BLaER1 (cell line): Measurements from ENCODE around the gene NSMCE4A.
"Not testable (repeated sequence)": the region's sequence is repeated elsewhere in the genome, so short reads cannot be mapped to it uniquely, and the experiment has no call there.

Experiments
- H3K27ac ChIP-seq: shearing (Covaris generic); formaldehyde crosslinking; 2 replicates; pipeline ENCODE4 v1.8.1; 2022
- H3K27me3 ChIP-seq: shearing (Covaris generic); formaldehyde crosslinking; 2 replicates; pipeline ENCODE4 v1.8.1; 2022
- H3K36me3 ChIP-seq: shearing (Covaris generic); formaldehyde crosslinking; 2 replicates; pipeline ENCODE4 v1.8.1; 2022
- H3K4me1 ChIP-seq: shearing (Covaris generic); formaldehyde crosslinking; 2 replicates; pipeline ENCODE4 v1.8.1; 2022
- H3K4me2 ChIP-seq: shearing (Covaris generic); formaldehyde crosslinking; 2 replicates; pipeline ENCODE4 v1.8.1; 2022
- H3K4me3 ChIP-seq: shearing (Covaris generic); formaldehyde crosslinking; 2 replicates; pipeline ENCODE4 v1.8.1; 2022
- H3K9ac ChIP-seq: shearing (Covaris generic); formaldehyde crosslinking; 2 replicates; pipeline ENCODE4 v1.8.1; 2022
- H3K9me3 ChIP-seq: shearing (Covaris generic); formaldehyde crosslinking; 2 replicates; pipeline ENCODE4 v1.8.1; 2022
- H4K20me1 ChIP-seq: shearing (Covaris generic); formaldehyde crosslinking; 2 replicates; pipeline ENCODE4 v1.8.1; 2022
- Cebpa-rat ChIP-seq: shearing (Covaris generic); IDR thresholded peaks from 2 replicates; pipeline ENCODE4 v1.8.1; 2022

The NSMCE4A gene

GRCh38 chr10:121974535-121975294 is at the start of gene NSMCE4A:
TSS of gene NSMCE4A (minus strand) at chr10:121975217. CDS start at chr10:121975165, 52 bp downstream.
- Histone ChIP-seq H3K4me1 (peaks cover 21% of the 10 kb centered on the region), H3K9me3 (peaks cover 32% of the 10 kb centered on the region), H3K27me3 (no peaks in the 10 kb centered on the region), H3K4me3 (peak within 1 kb of the TSS; percentile 95), H4K20me1 (peaks cover 31% of the 10 kb centered on the region), H3K27ac (peak within 1 kb of the TSS; percentile 98), H3K36me3 (peaks cover 36% of the 10 kb centered on the region), H3K9ac (peak within 1 kb of the TSS; percentile 93), H3K4me2 (peak within 1 kb of the TSS; percentile 91)
- no peak for TF ChIP-seq Cebpa-rat

- H3K27ac ChIP-seq, H3K4me1 ChIP-seq, H3K9me3 ChIP-seq, H3K9ac ChIP-seq, H3K27me3 ChIP-seq, H3K4me2 ChIP-seq, H4K20me1 ChIP-seq, H3K36me3 ChIP-seq, H3K4me3 ChIP-seq: not testable (repeated sequence)
These were observed 48.2 kb upstream of the NSMCE4A start for GRCh38 chr10:122023257-122023656.

DNA sequence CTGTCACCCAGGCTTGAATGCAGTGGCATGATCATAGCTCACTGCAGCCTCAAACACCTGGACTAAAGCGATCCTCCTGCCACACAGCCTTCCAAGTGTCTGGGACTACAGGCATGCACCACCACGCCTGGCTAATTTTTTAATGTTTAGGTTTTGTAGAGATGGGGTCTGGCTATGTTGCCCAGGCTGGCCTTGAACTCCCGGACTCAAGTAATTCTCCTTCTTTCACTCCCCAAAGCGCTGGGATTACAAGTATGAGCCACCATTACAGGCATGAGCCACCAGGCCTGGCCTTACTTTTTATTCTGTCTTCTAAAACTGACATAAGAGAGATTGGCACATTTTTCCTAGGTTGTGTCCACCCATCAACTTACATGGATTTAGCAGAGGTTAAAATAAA is 47.3 kb upstream of the NSMCE4A start:
- no peaks in the 10 kb centered on the region for H3K27me3 ChIP-seq
- H3K27ac ChIP-seq = no peak overlapping the region
- no peaks in the 10 kb centered on the region for H3K36me3 ChIP-seq
- H4K20me1 ChIP-seq = no peaks in the 10 kb centered on the region
- H3K4me3 ChIP-seq = no peak overlapping the region
- no peaks in the 10 kb centered on the region for H3K9me3 ChIP-seq
- no peak overlapping the region for H3K9ac ChIP-seq
- H3K4me2 ChIP-seq = no peak overlapping the region
- H3K4me1 ChIP-seq = no peaks in the 10 kb centered on the region
- TF ChIP-seq Cebpa-rat = no peak

DNA sequence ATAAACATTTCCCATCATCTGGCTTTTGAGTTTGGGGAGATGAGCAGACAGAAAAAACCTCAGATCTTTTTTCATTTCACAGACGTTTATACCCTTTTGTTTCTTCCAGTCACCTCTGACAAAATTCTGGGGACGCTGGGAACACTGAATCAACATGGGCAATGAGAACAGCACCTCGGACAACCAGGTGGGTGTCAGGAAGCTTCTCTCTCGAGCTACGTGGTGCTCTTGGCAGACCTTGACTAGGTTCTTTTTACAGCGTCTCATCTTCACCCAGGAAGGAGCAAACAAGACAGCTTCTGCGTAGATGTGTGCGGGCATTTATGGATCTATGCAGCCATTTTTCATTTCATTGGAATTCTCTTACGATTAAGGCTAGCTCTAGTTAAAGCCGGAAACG is 46.8 kb upstream of the NSMCE4A start:
- no peak overlapping the region for H3K9ac ChIP-seq
- H3K36me3 ChIP-seq = no peaks in the 10 kb centered on the region
- no peak for TF ChIP-seq Cebpa-rat
- H4K20me1 ChIP-seq = no peaks in the 10 kb centered on the region
- H3K4me1 ChIP-seq = no peaks in the 10 kb centered on the region
- H3K4me2 ChIP-seq = no peak overlapping the region
- H3K9me3 ChIP-seq = no peaks in the 10 kb centered on the region
- H3K27ac ChIP-seq = no peak overlapping the region
- no peaks in the 10 kb centered on the region for H3K27me3 ChIP-seq
- no peak overlapping the region for H3K4me3 ChIP-seq

- H3K9me3 ChIP-seq = no peaks in the 10 kb centered on the region
- H4K20me1 ChIP-seq = no peaks in the 10 kb centered on the region
- no peak overlapping the region for H3K4me3 ChIP-seq
- no peaks in the 10 kb centered on the region for H3K27me3 ChIP-seq
- TF ChIP-seq Cebpa-rat = no peak
- no peaks in the 10 kb centered on the region for H3K4me1 ChIP-seq
- no peak overlapping the region for H3K27ac ChIP-seq
- no peaks in the 10 kb centered on the region for H3K36me3 ChIP-seq
- no peak overlapping the region for H3K9ac ChIP-seq
- no peak overlapping the region for H3K4me2 ChIP-seq
These were observed 46.4 kb upstream of the NSMCE4A start for GRCh38 chr10:122021379-122021778.

GRCh38 chr10:122020226-122020625 is 45.2 kb upstream of the NSMCE4A start:
- H3K9me3 ChIP-seq = no peaks in the 10 kb centered on the region
- H4K20me1 ChIP-seq = no peaks in the 10 kb centered on the region
- H3K27ac ChIP-seq = no peak overlapping the region
- no peaks in the 10 kb centered on the region for H3K4me1 ChIP-seq
- no peak overlapping the region for H3K9ac ChIP-seq
- no peak overlapping the region for H3K4me2 ChIP-seq
- H3K27me3 ChIP-seq = no peaks in the 10 kb centered on the region
- H3K4me3 ChIP-seq = no peak overlapping the region
- no peak for TF ChIP-seq Cebpa-rat
- no peaks in the 10 kb centered on the region for H3K36me3 ChIP-seq

- H3K4me2 ChIP-seq = no peak overlapping the region
- no peaks in the 10 kb centered on the region for H3K9me3 ChIP-seq
- H4K20me1 ChIP-seq = no peaks in the 10 kb centered on the region
- H3K4me3 ChIP-seq = no peak overlapping the region
- no peak overlapping the region for H3K9ac ChIP-seq
- TF ChIP-seq Cebpa-rat = no peak
- H3K4me1 ChIP-seq = no peaks in the 10 kb centered on the region
- no peak overlapping the region for H3K27ac ChIP-seq
- H3K36me3 ChIP-seq = no peaks in the 10 kb centered on the region
- H3K27me3 ChIP-seq = no peaks in the 10 kb centered on the region
These were observed 44.5 kb upstream of the NSMCE4A start for GRCh38 chr10:122019414-122019975.

DNA sequence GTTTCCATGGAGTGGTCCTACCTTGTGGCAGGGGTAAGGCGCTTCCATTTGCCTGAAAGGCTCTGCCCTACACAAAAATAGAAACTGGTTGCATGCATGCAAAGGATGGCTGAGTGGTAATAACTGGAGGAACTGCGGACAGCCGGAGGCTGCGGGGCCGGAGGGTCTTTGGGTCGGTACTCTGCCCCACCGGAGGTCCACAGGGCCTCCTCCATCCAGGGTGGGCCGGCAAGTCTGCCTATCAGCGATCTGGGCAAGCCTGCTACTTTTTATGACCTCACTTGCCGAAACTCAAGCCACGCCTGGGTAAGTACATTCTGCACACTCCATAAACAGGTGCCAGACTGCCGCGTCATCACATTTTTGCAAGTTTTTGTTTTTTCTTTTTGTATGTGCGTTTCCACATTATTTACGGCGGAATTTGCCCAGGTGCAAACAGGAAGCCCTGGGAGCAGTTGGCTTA is 44.0 kb upstream of the NSMCE4A start:
- H3K36me3 ChIP-seq = no peaks in the 10 kb centered on the region
- H4K20me1 ChIP-seq = no peaks in the 10 kb centered on the region
- TF ChIP-seq Cebpa-rat = no peak
- H3K4me2 ChIP-seq = no peak overlapping the region
- H3K4me3 ChIP-seq = no peak overlapping the region
- no peak overlapping the region for H3K9ac ChIP-seq
- no peaks in the 10 kb centered on the region for H3K9me3 ChIP-seq
- no peak overlapping the region for H3K27ac ChIP-seq
- no peaks in the 10 kb centered on the region for H3K4me1 ChIP-seq
- no peaks in the 10 kb centered on the region for H3K27me3 ChIP-seq

GRCh38 chr10:122018491-122018890 is 43.5 kb upstream of the NSMCE4A start:
- no peak overlapping the region for H3K9ac ChIP-seq
- H3K27ac ChIP-seq = no peak overlapping the region

DNA sequence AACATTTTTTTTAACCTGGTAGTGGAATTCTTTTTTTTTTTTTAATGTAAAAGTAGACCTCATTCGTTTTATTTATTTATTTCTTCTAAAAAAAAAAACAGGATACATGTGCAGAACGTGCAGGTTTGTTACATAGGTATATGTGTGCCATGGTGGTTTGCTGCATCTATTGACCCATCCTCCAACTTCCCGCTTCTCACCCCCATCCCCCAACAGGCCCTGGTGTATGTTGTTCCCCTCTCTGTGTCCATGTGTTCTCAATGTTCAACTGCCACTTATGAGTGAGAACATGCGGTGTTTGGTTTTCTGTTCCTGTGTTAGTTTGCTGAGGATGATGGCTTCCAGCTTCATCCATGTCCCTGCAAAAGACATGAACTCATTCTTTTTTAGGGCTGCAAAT is 42.9 kb upstream of the NSMCE4A start:
- not testable (repeated sequence) for H3K4me1 ChIP-seq, H3K4me2 ChIP-seq, H3K27me3 ChIP-seq, H4K20me1 ChIP-seq, H3K9me3 ChIP-seq, H3K9ac ChIP-seq, H3K4me3 ChIP-seq, H3K27ac ChIP-seq, H3K36me3 ChIP-seq

More at GRCh38 chr10:122018491-122018890, 43.5 kb upstream of the NSMCE4A start:
- Histone ChIP-seq H3K27me3 (no peaks in the 10 kb centered on the region), H3K9me3 (no peaks in the 10 kb centered on the region), H4K20me1 (no peaks in the 10 kb centered on the region), H3K36me3 (no peaks in the 10 kb centered on the region), H3K4me2 (no peak overlapping the region), H3K4me1 (no peaks in the 10 kb centered on the region), H3K4me3 (no peak overlapping the region)
- TF ChIP-seq Cebpa-rat = no peak
